IMR-90 (cell line): Measurements from ENCODE around the gene AKT2. TPM values are rescaled to one million over a fixed set of nuclear protein-coding genes. Genes with fewer than 3 reads are reported as not detected.

ENCODE experiments used
- ATAC-seq: fragments of 200-7000 bp; cut with Tn5 transposase; 2 replicates; pipeline ENCODE4 v1.9.1; 2020; ENCODE audit warnings: low read depth, mild to moderate bottlenecking, moderate library complexity
- BruUV-seq: library from RNA; stranded (reverse); fragments of 400-500 nt; replicated peaks from 2 replicates; lab custom pipeline; 2021; lab: Mats Ljungman, UMichigan
- CTCF ChIA-PET: fragments of 300-600 bp; formaldehyde crosslinking; extraction: SDS; loops from one replicate; lab custom pipeline; 2021; ENCODE audit warnings: antibody characterized with exemption; lab: Yijun Ruan, JAX
- POLR2A ChIA-PET: fragments of 300-600 bp; sonication (Branson Sonifier 250); formaldehyde crosslinking; loops from one replicate; lab custom pipeline; 2022; ENCODE audit warnings: antibody characterized with exemption; ENCODE audit not compliant: unreplicated experiment; lab: Charles Lee
- DNase-seq: peaks from one replicate; pipeline ENCODE4 v3.0.0; 2013
- H2AFZ ChIP-seq: replicated peaks from 2 replicates; pipeline ENCODE3; 2013; ENCODE audit warnings: low read length, mild to moderate bottlenecking; ENCODE audit not compliant: poor library complexity
- H2AK5ac ChIP-seq: 2 replicates; pipeline ENCODE4 v1.6.1; 2013; ENCODE audit warnings: low read depth, low read length, inconsistent platforms
- H2AK9ac ChIP-seq: replicated peaks from 2 replicates; pipeline ENCODE3; 2013; ENCODE audit warnings: mild to moderate bottlenecking, low read depth, low read length, moderate library complexity; ENCODE audit not compliant: poor library complexity
- H2BK120ac ChIP-seq: 2 replicates; pipeline ENCODE4 v1.6.1; 2013; ENCODE audit warnings: low read depth, low read length, inconsistent platforms
- H2BK15ac ChIP-seq: 3 replicates; pipeline ENCODE4 v1.6.1; 2013; ENCODE audit warnings: low read depth, low read length, inconsistent platforms
- H2BK20ac ChIP-seq: 2 replicates; pipeline ENCODE4 v1.6.1; 2013; ENCODE audit warnings: low read depth, mild to moderate bottlenecking, inconsistent platforms, low read length, moderate library complexity
- H2BK5ac ChIP-seq: 2 replicates; pipeline ENCODE4 v1.6.1; 2013; ENCODE audit warnings: mild to moderate bottlenecking, low read depth, low read length, inconsistent platforms; ENCODE audit not compliant: poor library complexity, severe bottlenecking
- H3K14ac ChIP-seq: replicated peaks from 2 replicates; pipeline ENCODE4 v1.6.1; 2013; ENCODE audit warnings: low read depth, low read length, inconsistent platforms
- H3K18ac ChIP-seq: 2 replicates; pipeline ENCODE4 v1.6.1; 2013; ENCODE audit warnings: low read depth, low read length, control low read depth
- H3K23ac ChIP-seq: 2 replicates; pipeline ENCODE4 v1.6.1; 2013; ENCODE audit warnings: low read depth, low read length, inconsistent platforms
- H3K27ac ChIP-seq: 2 replicates; pipeline ENCODE4 v1.5.1; 2013; ENCODE audit warnings: mild to moderate bottlenecking, control low read depth, low read length; ENCODE audit not compliant: insufficient read depth
- H3K27me3 ChIP-seq: 2 replicates; pipeline ENCODE4 v1.6.1; 2013; ENCODE audit warnings: low read length; ENCODE audit not compliant: control insufficient read depth, insufficient read depth
- H3K36me3 ChIP-seq: 2 replicates; pipeline ENCODE4 v1.6.1; 2013; ENCODE audit warnings: low read length, mixed read lengths; ENCODE audit not compliant: control insufficient read depth, insufficient read depth
- H3K4ac ChIP-seq: 2 replicates; pipeline ENCODE4 v1.6.1; 2013; ENCODE audit warnings: low read depth, low read length, inconsistent platforms
- H3K4me1 ChIP-seq: 2 replicates; pipeline ENCODE4 v1.6.1; 2013; ENCODE audit warnings: low read length, mixed read lengths; ENCODE audit not compliant: control insufficient read depth, insufficient read depth
- H3K4me2 ChIP-seq: 2 replicates; pipeline ENCODE4 v1.6.1; 2013; ENCODE audit warnings: low read depth, mild to moderate bottlenecking, control low read depth, low read length, moderate library complexity
- H3K4me3 ChIP-seq: 2 replicates; pipeline ENCODE4 v1.5.1; 2013; ENCODE audit warnings: low read depth, mild to moderate bottlenecking, control low read depth, low read length, moderate library complexity; ENCODE audit not compliant: insufficient read depth
- H3K56ac ChIP-seq: 2 replicates; pipeline ENCODE4 v1.6.1; 2013; ENCODE audit warnings: low read length, inconsistent platforms; ENCODE audit not compliant: insufficient read depth; ENCODE audit errors: extremely low read depth
- H3K79me1 ChIP-seq, 2 experiments: 2 replicates each; pipeline ENCODE4 v1.6.1; 2013; ENCODE audit warnings: low read length in 2 of 2, inconsistent platforms in 1 of 2, low read depth in 1 of 2
- H3K9ac ChIP-seq: 2 replicates; pipeline ENCODE4 v1.6.1; 2013; ENCODE audit warnings: low read depth, low read length, control low read depth
- H3K9me1 ChIP-seq: 2 replicates; pipeline ENCODE4 v1.6.1; 2013; ENCODE audit warnings: low read length, inconsistent platforms; ENCODE audit not compliant: insufficient read depth
- H3K9me3 ChIP-seq: 2 replicates; pipeline ENCODE4 v1.6.1; 2013; ENCODE audit warnings: low read length; ENCODE audit not compliant: control insufficient read depth, insufficient read depth
- H4K20me1 ChIP-seq: 2 replicates; pipeline ENCODE4 v1.6.1; 2013; ENCODE audit warnings: low read length, inconsistent platforms; ENCODE audit not compliant: insufficient read depth
- H4K5ac ChIP-seq: 2 replicates; pipeline ENCODE4 v1.6.1; 2013; ENCODE audit warnings: mild to moderate bottlenecking, low read depth, low read length, control low read depth
- H4K8ac ChIP-seq, 2 experiments: 2 replicates each; pipeline ENCODE4 v1.6.1; 2013; ENCODE audit warnings: low read depth in 2 of 2, low read length in 2 of 2, control low read depth in 1 of 2, inconsistent platforms in 1 of 2
- H4K91ac ChIP-seq: 2 replicates; pipeline ENCODE4 v1.6.1; 2013; ENCODE audit warnings: low read depth, low read length, inconsistent platforms; ENCODE audit not compliant: insufficient read depth
- BHLHE40 ChIP-seq: fragments of 150-350 bp; IDR thresholded peaks from 2 replicates; pipeline ENCODE4 v1.6.1; 2016; ENCODE audit warnings: mild to moderate bottlenecking, low read depth, low read length
- CEBPB ChIP-seq: IDR thresholded peaks from 2 replicates; pipeline ENCODE4 v1.6.1; 2012; ENCODE audit warnings: low read depth, low read length, improper control_type of control experiment
- CHD1 ChIP-seq: IDR thresholded peaks from 2 replicates; pipeline ENCODE4 v1.6.1; 2012; ENCODE audit warnings: low read depth, low read length, improper control_type of control experiment
- FOS ChIP-seq: fragments of 150-350 bp; IDR thresholded peaks from 2 replicates; pipeline ENCODE4 v1.6.1; 2016; ENCODE audit warnings: low read depth, low read length
- MAFK ChIP-seq: IDR thresholded peaks from 2 replicates; pipeline ENCODE4 v1.6.1; 2012; ENCODE audit warnings: low read depth, low read length, improper control_type of control experiment
- MXI1 ChIP-seq: IDR thresholded peaks from 2 replicates; pipeline ENCODE4 v1.6.1; 2012; ENCODE audit warnings: low read depth, mild to moderate bottlenecking, low read length, moderate library complexity, borderline replicate concordance
- NFE2L2 ChIP-seq: fragments of 150-350 bp; IDR thresholded peaks from 2 replicates; pipeline ENCODE4 v1.6.1; 2016; ENCODE audit warnings: low read depth, mild to moderate bottlenecking, low read length
- POLR2A ChIP-seq: IDR thresholded peaks from 2 replicates; pipeline ENCODE4 v1.6.1; 2012; ENCODE audit warnings: mild to moderate bottlenecking, low read depth, low read length
- RAD21 ChIP-seq: IDR thresholded peaks from 2 replicates; pipeline ENCODE4 v1.6.1; 2012; ENCODE audit warnings: low read length, improper control_type of control experiment
- RCOR1 ChIP-seq: IDR thresholded peaks from 2 replicates; pipeline ENCODE4 v1.6.1; 2012; ENCODE audit warnings: mild to moderate bottlenecking, low read length, improper control_type of control experiment; ENCODE audit not compliant: insufficient replicate concordance
- SMC3 ChIP-seq: fragments of 150-350 bp; IDR thresholded peaks from 2 replicates; pipeline ENCODE4 v1.6.1; 2016; ENCODE audit warnings: low read depth, mild to moderate bottlenecking, antibody characterized with exemption, low read length, moderate library complexity
- WGBS, 2 experiments: methylation state at CpG; one replicate each; pipeline versions ENCODE4 v1.1.5 to v1.1.7; 2013; ENCODE audit warnings: missing lambda C conversion rate in 2 of 2; ENCODE audit not compliant: insufficient read length in 1 of 2; ENCODE audit errors: extremely low coverage in 2 of 2; 5-methylcytosine and 5-hydroxymethylcytosine counted together
- dilution Hi-C: fragments of 300-500 bp; cut with HindIII; formaldehyde crosslinking; loops from one replicate; pipeline ENCODE4 v1.14.3; 2018; ENCODE audit warnings: low sequenced_read_pairs; ENCODE audit not compliant: unreplicated experiment
- in situ Hi-C: fragments of 300-500 bp; cut with MboI; formaldehyde crosslinking; loops from 3 replicates; pipeline ENCODE4 v1.14.3; 2019; ENCODE audit warnings: low sequenced_read_pairs, inconsistent platforms, mixed read lengths
- intact Hi-C: fragments of 100-400 bp; cut with micrococcal nuclease; formaldehyde crosslinking; loops from 2 replicates; pipeline ENCODE4 v1.10.0; 2022
- polyA plus RNA-seq, 3 experiments: library from polyadenylated mRNA; depleted of rRNA; stranded (reverse); fragments of >200 nt; gene quantifications; 2 replicates each; pipeline ENCODE4 v1.2.3, GENCODE V29; 2012; ENCODE audit warnings: low replicate concordance in 1 of 3
- total RNA-seq: library from RNA; depleted of rRNA; stranded (reverse); fragments of >200 nt; gene quantifications from 2 replicates; pipeline ENCODE4 v1.2.3, GENCODE V29; 2012
- TF ChIP-seq, protein P1 (sequence below): conservative IDR thresholded peaks from 2 replicates; pipeline ENCODE4 v1.5.1; 2012; ENCODE audit warnings: mild to moderate bottlenecking, low read depth, low read length, improper control_type of control experiment
- TF ChIP-seq, protein P2 (sequence below): fragments of 150-350 bp; IDR thresholded peaks from 2 replicates; pipeline ENCODE4 v1.6.1; 2017; ENCODE audit warnings: mild to moderate bottlenecking, antibody characterized with exemption, low read length, low read depth
- TF ChIP-seq, protein P3 (sequence below): fragments of 150-350 bp; IDR thresholded peaks from 2 replicates; pipeline ENCODE4 v1.6.1; 2016; ENCODE audit warnings: low read depth, mild to moderate bottlenecking, low read length, moderate library complexity, borderline replicate concordance

AKT2 gene
- total and polyA plus RNA-seq, 2 of the 4 experiments (the other 2 are of a cell fraction): 61.5 to 104 TPM

DNA sequence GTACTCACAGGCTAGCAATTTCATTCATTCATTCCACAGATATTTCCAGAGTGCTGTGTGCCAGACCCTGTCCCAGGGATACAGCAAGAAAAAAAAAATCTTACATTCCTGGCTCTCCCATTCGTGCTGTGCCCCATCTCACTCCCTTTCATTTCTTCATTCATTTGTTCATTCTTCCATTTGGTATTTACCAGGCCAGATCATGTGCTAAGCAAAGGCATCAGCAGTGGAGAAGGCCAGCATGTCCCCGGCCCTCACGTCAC, 91.6 kb downstream of the AKT2 start:
- Histone ChIP-seq H2BK15ac (no peak overlapping the region), H3K4me2 (no peak overlapping the region), H2BK5ac (no peak overlapping the region), H2AFZ (no peak overlapping the region), H3K56ac (no peak overlapping the region), H3K14ac (no peak overlapping the region), H3K4ac (no peak overlapping the region), H3K9me3 (no peaks in the 10 kb centered on the region), H4K20me1 (no peaks in the 10 kb centered on the region), H4K8ac (no peak overlapping the region), H3K36me3 (peaks cover 3% of the 10 kb centered on the region; the same call in 1 of the 2 replicates), H4K5ac (no peak overlapping the region), H3K79me1 (peaks cover 5 to 26% of the 10 kb centered on the region in 2 experiments), H3K4me1 (peaks cover 9% of the 10 kb centered on the region), H3K23ac (no peak overlapping the region), H2BK120ac (no peak overlapping the region), H3K27me3 (no peaks in the 10 kb centered on the region), H4K91ac (no peak overlapping the region), H2AK5ac (no peak overlapping the region), H3K18ac (no peak overlapping the region), H3K9me1 (peaks cover 11% of the 10 kb centered on the region), H3K27ac (no peak overlapping the region), H3K4me3 (no peak overlapping the region), H2BK20ac (no peak overlapping the region), H3K9ac (no peak overlapping the region), H2AK9ac (peak overlapping the region; percentile 62)
- DNase-seq (peak; percentile 29), ATAC-seq (no peak)
- CTCF ChIA-PET: no interaction called here
- 90% methylated on average over 3 of the region's 3 CpGs; no CpG with 5 or more reads in 1 of the 2 experiments for WGBS, 2 experiments
- dilution Hi-C loops (no loop called here), intact Hi-C loops (no loop called here), in situ Hi-C loops (no loop called here)
- POLR2A ChIA-PET: no interaction called here
- BruUV-seq: no TSS peak
- TF ChIP-seq, protein P1, sequence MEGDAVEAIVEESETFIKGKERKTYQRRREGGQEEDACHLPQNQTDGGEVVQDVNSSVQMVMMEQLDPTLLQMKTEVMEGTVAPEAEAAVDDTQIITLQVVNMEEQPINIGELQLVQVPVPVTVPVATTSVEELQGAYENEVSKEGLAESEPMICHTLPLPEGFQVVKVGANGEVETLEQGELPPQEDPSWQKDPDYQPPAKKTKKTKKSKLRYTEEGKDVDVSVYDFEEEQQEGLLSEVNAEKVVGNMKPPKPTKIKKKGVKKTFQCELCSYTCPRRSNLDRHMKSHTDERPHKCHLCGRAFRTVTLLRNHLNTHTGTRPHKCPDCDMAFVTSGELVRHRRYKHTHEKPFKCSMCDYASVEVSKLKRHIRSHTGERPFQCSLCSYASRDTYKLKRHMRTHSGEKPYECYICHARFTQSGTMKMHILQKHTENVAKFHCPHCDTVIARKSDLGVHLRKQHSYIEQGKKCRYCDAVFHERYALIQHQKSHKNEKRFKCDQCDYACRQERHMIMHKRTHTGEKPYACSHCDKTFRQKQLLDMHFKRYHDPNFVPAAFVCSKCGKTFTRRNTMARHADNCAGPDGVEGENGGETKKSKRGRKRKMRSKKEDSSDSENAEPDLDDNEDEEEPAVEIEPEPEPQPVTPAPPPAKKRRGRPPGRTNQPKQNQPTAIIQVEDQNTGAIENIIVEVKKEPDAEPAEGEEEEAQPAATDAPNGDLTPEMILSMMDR: no peak
- no peak for TF ChIP-seq MAFK
- TF ChIP-seq NFE2L2: no peak
- no peak for TF ChIP-seq RAD21
- no peak for TF ChIP-seq POLR2A
- TF ChIP-seq, protein P2, sequence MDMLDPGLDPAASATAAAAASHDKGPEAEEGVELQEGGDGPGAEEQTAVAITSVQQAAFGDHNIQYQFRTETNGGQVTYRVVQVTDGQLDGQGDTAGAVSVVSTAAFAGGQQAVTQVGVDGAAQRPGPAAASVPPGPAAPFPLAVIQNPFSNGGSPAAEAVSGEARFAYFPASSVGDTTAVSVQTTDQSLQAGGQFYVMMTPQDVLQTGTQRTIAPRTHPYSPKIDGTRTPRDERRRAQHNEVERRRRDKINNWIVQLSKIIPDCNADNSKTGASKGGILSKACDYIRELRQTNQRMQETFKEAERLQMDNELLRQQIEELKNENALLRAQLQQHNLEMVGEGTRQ: no peak
- no peak for TF ChIP-seq RCOR1
- no peak for TF ChIP-seq SMC3
- TF ChIP-seq CHD1: no peak
- TF ChIP-seq BHLHE40: no peak
- TF ChIP-seq, protein P3, sequence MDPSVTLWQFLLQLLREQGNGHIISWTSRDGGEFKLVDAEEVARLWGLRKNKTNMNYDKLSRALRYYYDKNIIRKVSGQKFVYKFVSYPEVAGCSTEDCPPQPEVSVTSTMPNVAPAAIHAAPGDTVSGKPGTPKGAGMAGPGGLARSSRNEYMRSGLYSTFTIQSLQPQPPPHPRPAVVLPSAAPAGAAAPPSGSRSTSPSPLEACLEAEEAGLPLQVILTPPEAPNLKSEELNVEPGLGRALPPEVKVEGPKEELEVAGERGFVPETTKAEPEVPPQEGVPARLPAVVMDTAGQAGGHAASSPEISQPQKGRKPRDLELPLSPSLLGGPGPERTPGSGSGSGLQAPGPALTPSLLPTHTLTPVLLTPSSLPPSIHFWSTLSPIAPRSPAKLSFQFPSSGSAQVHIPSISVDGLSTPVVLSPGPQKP: no peak
- TF ChIP-seq CEBPB: no peak
- TF ChIP-seq FOS: no peak
- TF ChIP-seq MXI1: no peak
